Adrenal gland (tissue), 12 donors: ENCODE data around the gene HM13. TPM values are rescaled to one million over a fixed set of nuclear protein-coding genes. Genes with fewer than 3 reads are reported as not detected.

Source experiments
- DNase-seq, 7 donors: peaks; one replicate each; pipeline ENCODE4 v3.0.0-alpha.2; 2019 to 2020
- H3K27ac ChIP-seq, 5 donors: fragments of 200-600 bp; sonication (generic) in 4 of 5; 1 replicate in 3 of 5; 2 replicates in 2 of 5; pipeline versions ENCODE4 v1.5.1 to v1.8.0; 2016 to 2020; ENCODE audit warnings: mild to moderate bottlenecking in 1 of 5
- H3K27me3 ChIP-seq: fragments of 200-600 bp; 2 replicates; pipeline ENCODE4 v1.8.0; 2021
- H3K36me3 ChIP-seq, 2 donors: fragments of 200-600 bp; replicated peaks in 1 of 2; 1 replicate in 1 of 2; 2 replicates in 1 of 2; pipeline versions ENCODE4 v1.5.1 to v1.8.0; 2018 to 2022
- H3K4me1 ChIP-seq, 2 donors: fragments of 200-600 bp; replicated peaks in 1 of 2; 1 replicate in 1 of 2; 2 replicates in 1 of 2; pipeline versions ENCODE4 v1.5.1 to v1.8.0; 2018 to 2021
- H3K4me3 ChIP-seq, 4 donors: fragments of 200-600 bp; sonication (generic) in 3 of 4; one replicate each; pipeline ENCODE4 v1.5.1; 2016 to 2018
- H3K9me3 ChIP-seq, 3 donors: fragments of 200-600 bp; sonication (generic) in 1 of 3; replicated peaks in 1 of 3; 1 replicate in 2 of 3; 2 replicates in 1 of 3; pipeline versions ENCODE4 v1.5.1 to v1.8.0; 2016 to 2021
- POLR2A ChIP-seq, 2 donors: fragments of 450-650 bp; IDR thresholded peaks; one replicate each; pipeline ENCODE4 v1.6.1; 2017; ENCODE audit warnings: antibody characterized with exemption in 2 of 2, mild to moderate bottlenecking in 2 of 2, moderate library complexity in 1 of 2
- WGBS, 4 donors: extraction: QIAGEN DNeasy Blood & Tissue Kit in 2 of 4; methylation state at CpG; one replicate each; pipeline versions ENCODE4 v1.1.5 to v1.1.7; 2013 to 2017; 5-methylcytosine and 5-hydroxymethylcytosine counted together
- intact Hi-C, 2 donors: fragments of 100-400 bp; cut with DNase I; formaldehyde crosslinking; loops; one replicate each; pipeline versions ENCODE4 v1.14.1 to v1.15.0; 2022 to 2023
- polyA plus RNA-seq, 3 donors: library from polyadenylated mRNA; stranded (reverse); fragments of 200-250 nt in 2 of 3; fragments of 350-450 nt in 1 of 3; fragmentation: Illumina TruSeq in 1 of 3; extraction: RNeasy Lipid Tissue Mini Kit (QIAGEN cat#74804) in 1 of 3; gene quantifications; one replicate each; pipeline ENCODE4 v1.2.3, GENCODE V29; 2013 to 2014
- total RNA-seq, 9 donors: library from RNA; depleted of rRNA in 4 of 9; stranded (reverse); fragments of >200 nt in 4 of 9; fragments of 120-200 nt in 1 of 9; fragmentation: NEBNext Ultra II Directional in 1 of 9; extraction: Animal tissue kit (Norgen Biotek cat#: 25700) in 1 of 9; gene quantifications; one replicate each; pipeline versions ENCODE4 v1.1.0 to v1.2.4, GENCODE V29; 2013 to 2023
- TF ChIP-seq, protein P1 (sequence below), 6 experiments: fragments of 450-650 bp in 4 of 6; fragments of 200-600 bp in 2 of 6; sonication (generic) in 1 of 6; IDR thresholded peaks; 1 replicate in 5 of 6; 2 replicates in 1 of 6; pipeline versions ENCODE4 v1.5.1 to v1.8.0; 2016 to 2021; ENCODE audit warnings: antibody characterized with exemption in 6 of 6, mild to moderate bottlenecking in 2 of 6, moderate library complexity in 1 of 6
- donor health status: healthy with polysubstance abuse.
- donor health status: Bipolar disorder and iron deficiency.
- donor health status: DM: yes; HTN: yes; CAD: no.
- donor health status: DM: no; HTN: no; CAD: no.
- donor health status: DM: no; HTN: no; CAD: no.
- donor health status: DM: yes; HTN: yes; CAD: no.

The HM13 gene
- total and polyA plus RNA-seq, 12 donors = 48.5 to 356 (median 157) TPM

GRCh38 chr20:31605031-31605901 lies 91.0 kb downstream of the HM13 start, which contains the start of gene ID1:
Gene ID1 (plus strand): TSS chr20:31605289. CDS start chr20:31605388, 99 bp downstream.
- H3K27me3 ChIP-seq = no peaks in the 10 kb centered on the region
- peak; percentile 90 to 98 (median 94) for DNase-seq
- peaks cover 0 to 22% of the 10 kb centered on the region in 2 donors for H3K4me1 ChIP-seq
- 0 to 1% (median 0%) methylated on average over 36 to 74 of the region's 74 CpGs for WGBS, 4 donors
- no peaks in the 10 kb centered on the region for H3K9me3 ChIP-seq
- H3K4me3 ChIP-seq = peak within 1 kb of the TSS in 3 of 4 donors; percentile 12 to 64 (median 31)
- no peaks in the 10 kb centered on the region for H3K36me3 ChIP-seq
- intact Hi-C loops = no loop called here
- TF ChIP-seq POLR2A (IDR thresholded peaks at IDR 0.05) = peak; percentile 84 to 95
- TF ChIP-seq, protein P1, sequence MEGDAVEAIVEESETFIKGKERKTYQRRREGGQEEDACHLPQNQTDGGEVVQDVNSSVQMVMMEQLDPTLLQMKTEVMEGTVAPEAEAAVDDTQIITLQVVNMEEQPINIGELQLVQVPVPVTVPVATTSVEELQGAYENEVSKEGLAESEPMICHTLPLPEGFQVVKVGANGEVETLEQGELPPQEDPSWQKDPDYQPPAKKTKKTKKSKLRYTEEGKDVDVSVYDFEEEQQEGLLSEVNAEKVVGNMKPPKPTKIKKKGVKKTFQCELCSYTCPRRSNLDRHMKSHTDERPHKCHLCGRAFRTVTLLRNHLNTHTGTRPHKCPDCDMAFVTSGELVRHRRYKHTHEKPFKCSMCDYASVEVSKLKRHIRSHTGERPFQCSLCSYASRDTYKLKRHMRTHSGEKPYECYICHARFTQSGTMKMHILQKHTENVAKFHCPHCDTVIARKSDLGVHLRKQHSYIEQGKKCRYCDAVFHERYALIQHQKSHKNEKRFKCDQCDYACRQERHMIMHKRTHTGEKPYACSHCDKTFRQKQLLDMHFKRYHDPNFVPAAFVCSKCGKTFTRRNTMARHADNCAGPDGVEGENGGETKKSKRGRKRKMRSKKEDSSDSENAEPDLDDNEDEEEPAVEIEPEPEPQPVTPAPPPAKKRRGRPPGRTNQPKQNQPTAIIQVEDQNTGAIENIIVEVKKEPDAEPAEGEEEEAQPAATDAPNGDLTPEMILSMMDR (IDR thresholded peaks at IDR 0.05) = peak in 1 of 6 experiments; percentile 17
- H3K27ac ChIP-seq = peak within 1 kb of the TSS in 4 of 5 donors; percentile 71 to 90 (median 78)

DNA sequence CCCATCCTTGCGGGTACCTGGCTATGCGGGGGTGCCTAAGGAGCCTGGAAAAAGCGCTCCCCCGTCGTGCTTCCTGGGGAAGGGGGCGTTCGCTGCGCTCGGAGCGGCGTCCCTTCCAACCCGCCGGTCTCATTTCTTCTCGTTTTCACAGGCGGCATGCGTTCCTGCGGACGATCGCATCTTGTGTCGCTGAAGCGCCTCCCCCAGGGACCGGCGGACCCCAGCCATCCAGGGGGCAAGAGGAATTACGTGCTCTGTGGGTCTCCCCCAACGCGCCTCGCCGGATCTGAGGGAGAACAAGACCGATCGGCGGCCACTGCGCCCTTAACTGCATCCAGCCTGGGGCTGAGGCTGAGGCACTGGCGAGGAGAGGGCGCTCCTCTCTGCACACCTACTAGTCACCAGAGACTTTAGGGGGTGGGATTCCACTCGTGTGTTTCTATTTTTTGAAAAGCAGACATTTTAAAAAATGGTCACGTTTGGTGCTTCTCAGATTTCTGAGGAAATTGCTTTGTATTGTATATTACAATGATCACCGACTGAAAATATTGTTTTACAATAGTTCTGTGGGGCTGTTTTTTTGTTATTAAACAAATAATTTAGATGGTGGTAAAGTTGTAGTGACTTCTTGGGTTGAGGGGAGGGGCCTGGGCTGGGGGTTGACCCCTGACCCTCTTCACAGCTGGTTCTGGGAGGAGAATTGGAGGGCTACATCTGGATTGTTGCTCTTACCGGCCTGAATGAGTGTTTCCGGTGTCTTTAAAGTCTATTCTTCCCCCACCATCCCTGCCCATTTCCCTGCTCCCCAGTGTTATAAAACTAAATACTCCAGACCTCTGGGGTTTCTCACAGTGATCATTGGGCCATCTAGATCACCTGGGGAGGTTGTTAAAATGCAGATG lies 91.9 kb downstream of the HM13 start:
- Histone ChIP-seq H3K36me3 (no peaks in the 10 kb centered on the region), H3K9me3 (no peaks in the 10 kb centered on the region), H3K4me3 (peak overlapping the region in 3 of 4 donors; percentile 12 to 64 (median 31)), H3K27me3 (no peaks in the 10 kb centered on the region), H3K27ac (peak overlapping the region in 4 of 5 donors; percentile 71 to 90 (median 78)), H3K4me1 (peaks cover 0 to 29% of the 10 kb centered on the region in 2 donors)
- TF ChIP-seq, protein P1 (IDR thresholded peaks at IDR 0.05) = no peak
- peak in 1 of 2 donors; percentile 16 for TF ChIP-seq POLR2A (IDR thresholded peaks at IDR 0.05)
- intact Hi-C loops = no loop called here
- WGBS, 4 donors = 8 to 19% (median 12%) methylated on average over 20 to 39 of the region's 39 CpGs
- peak in 1 of 7 donors; percentile 29 for DNase-seq

- no peaks in the 10 kb centered on the region for H3K27me3 ChIP-seq
- WGBS, 4 donors = 77 to 83% (median 79%) methylated on average over 1 to 8 of the region's 8 CpGs
- H3K27ac ChIP-seq = peak overlapping the region in 4 of 5 donors; percentile 71 to 90 (median 78)
- peaks cover 0 to 29% of the 10 kb centered on the region in 2 donors for H3K4me1 ChIP-seq
- no peaks in the 10 kb centered on the region for H3K36me3 ChIP-seq
- peak in 3 of 7 donors; percentile 24 to 61 (median 46) for DNase-seq
- peak overlapping the region in 2 of 4 donors; percentile 8 to 64 for H3K4me3 ChIP-seq
- intact Hi-C loops = no loop called here
- no peaks in the 10 kb centered on the region for H3K9me3 ChIP-seq
- TF ChIP-seq, protein P1 (IDR thresholded peaks at IDR 0.05) = no peak
- peak in 1 of 2 donors; percentile 10 for TF ChIP-seq POLR2A (IDR thresholded peaks at IDR 0.05)
These were observed 92.8 kb downstream of the HM13 start for GRCh38 chr20:31606804-31607639.
